SH-SY5Y (cell line): ENCODE measurements around the gene ARHGAP18.

Source experiments
- GATA2 ChIP-seq: IDR thresholded peaks from 2 replicates; pipeline ENCODE4 v1.6.1; 2011; ENCODE audit warnings: mild to moderate bottlenecking, low read depth, low read length
- GATA3 ChIP-seq: IDR thresholded peaks from 2 replicates; pipeline ENCODE4 v1.6.1; 2011; ENCODE audit warnings: low read depth, mild to moderate bottlenecking, low read length, moderate library complexity

- TF ChIP-seq GATA2 (no peak), GATA3 (no peak)
These were observed 166.0 kb downstream of the ARHGAP18 start for GRCh38 chr6:129543981-129544380.
